Neuronal stem cell (in vitro differentiated cells): Measurements from ENCODE around the gene PDCL2.
"Not testable (repeated sequence)": the region's sequence is repeated elsewhere in the genome, so short reads cannot be mapped to it uniquely, and the experiment has no call there.

Experiments
- DNase-seq: peaks from one replicate; pipeline ENCODE4 v3.0.0-alpha.2; 2013; ENCODE audit warnings: low spot score
- H2AFZ ChIP-seq: one replicate; pipeline ENCODE4 v1.6.1; 2013; ENCODE audit warnings: mild to moderate bottlenecking, low read length, inconsistent platforms
- H2AK5ac ChIP-seq: 2 replicates; pipeline ENCODE4 v1.6.1; 2013; ENCODE audit warnings: low read depth, mild to moderate bottlenecking, inconsistent platforms, low read length, moderate library complexity, mixed read lengths
- H2BK120ac ChIP-seq: 2 replicates; pipeline ENCODE4 v1.6.1; 2013; ENCODE audit warnings: low read depth, mild to moderate bottlenecking, inconsistent platforms, low read length, moderate library complexity, mixed read lengths
- H2BK12ac ChIP-seq: one replicate; pipeline ENCODE4 v1.6.1; 2013; ENCODE audit warnings: low read length, inconsistent platforms
- H2BK15ac ChIP-seq: 2 replicates; pipeline ENCODE4 v1.6.1; 2013; ENCODE audit warnings: mild to moderate bottlenecking, low read length, inconsistent platforms, mixed read lengths
- H2BK5ac ChIP-seq: one replicate; pipeline ENCODE4 v1.6.1; 2013; ENCODE audit warnings: inconsistent platforms, mild to moderate bottlenecking, low read length, moderate library complexity
- H3K14ac ChIP-seq: one replicate; pipeline ENCODE4 v1.6.1; 2013; ENCODE audit warnings: low read length, inconsistent platforms
- H3K18ac ChIP-seq: 2 replicates; pipeline ENCODE4 v1.6.1; 2013; ENCODE audit warnings: low read length, inconsistent platforms
- H3K23ac ChIP-seq: 2 replicates; pipeline ENCODE4 v1.6.1; 2013; ENCODE audit warnings: low read depth, mild to moderate bottlenecking, mixed read lengths, low read length, inconsistent platforms; ENCODE audit not compliant: poor library complexity
- H3K27ac ChIP-seq: replicated peaks from 3 replicates; pipeline ENCODE4 v1.5.1; 2013; ENCODE audit warnings: low read length, inconsistent platforms
- H3K27me3 ChIP-seq, 3 experiments: 2 replicates each; pipeline ENCODE4 v1.6.1; 2013; ENCODE audit warnings: low read length in 3 of 3, mild to moderate bottlenecking in 2 of 3, inconsistent platforms in 1 of 3, low read depth in 1 of 3, mixed read lengths in 1 of 3, moderate library complexity in 1 of 3; ENCODE audit not compliant: control insufficient read depth in 3 of 3, insufficient read depth in 3 of 3
- H3K36me3 ChIP-seq, 2 donors: replicated peaks in 1 of 2; 2 replicates each; pipeline ENCODE4 v1.6.1; 2013; ENCODE audit warnings: low read length in 2 of 2; ENCODE audit not compliant: control insufficient read depth in 2 of 2, insufficient read depth in 2 of 2
- H3K4ac ChIP-seq: 2 replicates; pipeline ENCODE4 v1.6.1; 2013; ENCODE audit warnings: inconsistent platforms, mild to moderate bottlenecking, low read length, moderate library complexity
- H3K4me1 ChIP-seq, 2 donors: 1 replicate in 1 of 2; 2 replicates in 1 of 2; pipeline ENCODE4 v1.6.1; 2013; ENCODE audit warnings: low read length in 2 of 2, low read depth in 1 of 2; ENCODE audit not compliant: control insufficient read depth in 2 of 2, insufficient read depth in 1 of 2
- H3K4me2 ChIP-seq: one replicate; pipeline ENCODE4 v1.6.1; 2013; ENCODE audit warnings: mild to moderate bottlenecking, low read length, inconsistent platforms; ENCODE audit not compliant: insufficient read depth, poor library complexity, severe bottlenecking
- H3K4me3 ChIP-seq, 2 donors: 2 replicates each; pipeline ENCODE4 v1.5.1; 2013; ENCODE audit warnings: low read length in 2 of 2, mild to moderate bottlenecking in 2 of 2, inconsistent platforms in 1 of 2, moderate library complexity in 1 of 2
- H3K79me1 ChIP-seq: one replicate; pipeline ENCODE4 v1.6.1; 2013; ENCODE audit warnings: low read depth, mild to moderate bottlenecking, inconsistent platforms, low read length, moderate library complexity
- H3K9ac ChIP-seq: one replicate; pipeline ENCODE4 v1.6.1; 2013; ENCODE audit warnings: mild to moderate bottlenecking, low read depth, low read length, inconsistent platforms; ENCODE audit not compliant: poor library complexity
- H3K9me3 ChIP-seq, 2 donors: replicated peaks in 1 of 2; 2 replicates each; pipeline versions ENCODE3 to v1.6.1; 2013; ENCODE audit warnings: low read length in 2 of 2, mild to moderate bottlenecking in 2 of 2, inconsistent platforms in 1 of 2, low read depth in 1 of 2, mixed read lengths in 1 of 2, moderate library complexity in 1 of 2; ENCODE audit not compliant: control insufficient read depth in 2 of 2, insufficient read depth in 1 of 2
- H4K8ac ChIP-seq: one replicate; pipeline ENCODE4 v1.6.1; 2013; ENCODE audit warnings: low read depth, mild to moderate bottlenecking, inconsistent platforms, low read length, moderate library complexity
- H4K91ac ChIP-seq: one replicate; pipeline ENCODE4 v1.6.1; 2013; ENCODE audit warnings: low read length, low read depth, mild to moderate bottlenecking, inconsistent platforms; ENCODE audit not compliant: poor library complexity
- WGBS, 2 donors: extraction: QIAGEN DNeasy Blood & Tissue Kit; methylation state at CpG; one replicate each; pipeline ENCODE4 v1.1.7; 2013; ENCODE audit warnings: missing lambda C conversion rate in 2 of 2, mixed read lengths in 1 of 2; ENCODE audit not compliant: insufficient read length in 2 of 2, insufficient replicate concordance in 1 of 2; ENCODE audit errors: extremely low coverage in 2 of 2; 5-methylcytosine and 5-hydroxymethylcytosine counted together

The PDCL2 gene

DNA sequence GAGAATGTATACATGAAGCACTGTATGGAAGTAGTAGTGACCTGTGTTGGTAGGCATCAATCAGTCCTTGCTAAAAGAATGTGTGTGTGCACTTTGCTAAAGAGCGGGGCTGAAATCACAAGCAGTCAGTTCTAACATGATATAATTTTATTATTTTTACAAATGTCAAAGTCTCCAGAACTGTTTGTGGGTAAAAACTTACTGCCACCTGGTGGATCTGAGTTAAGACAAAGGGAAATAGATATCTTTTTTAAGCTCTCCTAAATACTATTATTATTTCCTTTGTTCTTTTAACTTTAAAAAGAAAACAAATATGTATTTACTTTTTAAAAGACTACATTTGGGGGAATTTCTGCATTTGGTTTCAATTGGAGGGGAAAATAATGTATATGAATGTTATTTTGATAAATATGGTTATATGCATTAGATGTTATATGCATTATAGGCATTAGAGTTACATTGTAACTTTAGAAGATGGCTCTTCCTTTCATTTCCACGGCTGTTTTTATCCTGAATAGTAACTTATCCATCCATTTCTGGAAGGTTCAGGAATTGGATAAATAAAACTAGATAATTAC lies 37.5 kb downstream of the PDCL2 start:
- no peak overlapping the region for H2AFZ ChIP-seq
- no peak overlapping the region for H3K4me3 ChIP-seq
- H2BK120ac ChIP-seq, result no peak overlapping the region
- H3K18ac ChIP-seq, result no peak overlapping the region
- H3K79me1 ChIP-seq, result no peaks in the 10 kb centered on the region
- H2BK15ac ChIP-seq, result no peak overlapping the region
- no peak overlapping the region for H3K9ac ChIP-seq
- no peak overlapping the region for H3K27ac ChIP-seq
- H2BK5ac ChIP-seq, result no peak overlapping the region
- H3K4ac ChIP-seq, result no peak overlapping the region
- H4K8ac ChIP-seq, result no peak overlapping the region
- H3K36me3 ChIP-seq, result no peaks in the 10 kb centered on the region
- peaks cover 0 to 4% of the 10 kb centered on the region in 2 donors for H3K4me1 ChIP-seq
- no peak for DNase-seq
- H2AK5ac ChIP-seq, result no peak overlapping the region
- H4K91ac ChIP-seq, result no peak overlapping the region
- WGBS, 2 donors, result no CpG with 5 or more reads among the region's 2 CpGs
- no peak overlapping the region for H3K23ac ChIP-seq
- H2BK12ac ChIP-seq, result no peak overlapping the region
- no peaks in the 10 kb centered on the region for H3K27me3 ChIP-seq
- no peaks in the 10 kb centered on the region for H3K9me3 ChIP-seq
- H3K4me2 ChIP-seq, result no peak overlapping the region
- no peak overlapping the region for H3K14ac ChIP-seq

DNA sequence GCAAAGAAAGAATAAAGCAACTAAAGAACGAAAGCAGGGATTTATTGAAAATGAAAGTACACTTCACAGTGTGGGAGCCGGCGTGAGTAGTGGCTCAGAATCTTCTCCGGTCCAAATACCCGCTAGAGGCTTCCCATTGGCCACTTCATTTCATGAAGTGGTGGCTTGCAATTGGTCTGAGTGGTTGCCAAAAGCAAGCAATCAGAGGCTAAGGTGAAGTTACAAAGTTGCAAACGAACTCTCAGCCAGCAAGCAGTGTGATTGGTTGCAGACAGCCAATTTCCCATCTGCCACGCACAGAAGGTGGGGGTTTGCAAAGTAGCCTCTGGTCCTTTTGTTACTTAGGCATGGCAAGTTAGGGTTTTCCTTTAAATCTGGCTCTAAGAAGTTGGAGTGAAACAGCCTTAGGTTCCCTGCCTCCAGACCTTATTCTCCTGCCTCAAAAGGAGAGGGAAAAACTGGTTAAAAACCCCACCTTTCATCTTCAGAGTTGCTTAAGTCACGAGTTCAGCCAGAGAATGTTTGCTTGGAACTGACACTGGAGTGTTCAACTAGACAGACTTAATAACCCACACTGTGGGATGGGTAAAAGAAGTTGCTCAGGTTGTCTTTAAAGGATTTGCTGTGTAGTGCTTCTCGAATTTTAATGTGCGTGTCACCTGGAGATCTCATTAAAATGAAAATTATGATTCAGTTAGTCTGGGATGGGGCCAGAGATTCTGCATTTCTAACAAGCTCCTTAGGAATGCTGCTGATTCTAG lies 38.4 kb downstream of the PDCL2 start:
- Histone ChIP-seq H2BK120ac (no peak overlapping the region), H2AK5ac (no peak overlapping the region), H3K4ac (no peak overlapping the region), H3K9ac (no peak overlapping the region), H3K4me2 (no peak overlapping the region), H2BK15ac (no peak overlapping the region), H2BK12ac (no peak overlapping the region), H2AFZ (no peak overlapping the region), H3K18ac (peak overlapping the region; percentile 59), H4K8ac (no peak overlapping the region), H3K14ac (no peak overlapping the region), H3K27ac (no peak overlapping the region), H3K4me3 (no peak overlapping the region), H3K23ac (no peak overlapping the region), H4K91ac (no peak overlapping the region), H2BK5ac (no peak overlapping the region), H3K9me3 (no peaks in the 10 kb centered on the region), H3K4me1 (peaks cover 0 to 4% of the 10 kb centered on the region in 2 donors), H3K27me3 (no peaks in the 10 kb centered on the region), H3K79me1 (no peaks in the 10 kb centered on the region), H3K36me3 (no peaks in the 10 kb centered on the region)
- no CpG with 5 or more reads among the region's 10 CpGs for WGBS, 2 donors
- no peak for DNase-seq

DNA sequence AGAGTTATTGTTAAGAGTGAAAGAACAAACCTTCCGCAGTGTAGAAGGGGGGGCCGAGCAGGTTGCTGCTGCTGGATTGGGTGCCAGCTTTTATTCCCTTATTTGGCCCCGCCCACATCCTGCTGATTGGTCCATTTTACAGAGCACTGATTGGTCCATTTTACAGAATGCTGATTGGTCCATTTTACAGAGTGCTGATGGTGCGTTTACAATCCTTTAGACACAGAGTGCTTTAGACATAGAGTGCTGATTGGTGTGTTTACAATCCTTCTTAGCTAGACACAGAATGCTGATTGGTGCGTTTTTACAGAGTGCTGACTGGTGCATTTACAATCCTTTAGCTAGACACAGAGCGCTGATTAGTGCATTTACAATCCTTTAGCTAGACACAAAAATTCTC lies 40.1 kb downstream of the PDCL2 start:
- DNase-seq, H2AK5ac ChIP-seq, H3K36me3 ChIP-seq, H4K91ac ChIP-seq, H3K79me1 ChIP-seq, H3K23ac ChIP-seq, H2AFZ ChIP-seq, H2BK15ac ChIP-seq, H3K4me2 ChIP-seq, H3K9ac ChIP-seq, H3K27ac ChIP-seq, H4K8ac ChIP-seq, H3K4ac ChIP-seq, H3K18ac ChIP-seq, H3K4me3 ChIP-seq, H3K27me3 ChIP-seq, H3K9me3 ChIP-seq, H3K14ac ChIP-seq, H2BK120ac ChIP-seq, H3K4me1 ChIP-seq, H2BK5ac ChIP-seq, H2BK12ac ChIP-seq: not testable (repeated sequence)
- no CpG with 5 or more reads among the region's 6 CpGs for WGBS, 2 donors

DNA sequence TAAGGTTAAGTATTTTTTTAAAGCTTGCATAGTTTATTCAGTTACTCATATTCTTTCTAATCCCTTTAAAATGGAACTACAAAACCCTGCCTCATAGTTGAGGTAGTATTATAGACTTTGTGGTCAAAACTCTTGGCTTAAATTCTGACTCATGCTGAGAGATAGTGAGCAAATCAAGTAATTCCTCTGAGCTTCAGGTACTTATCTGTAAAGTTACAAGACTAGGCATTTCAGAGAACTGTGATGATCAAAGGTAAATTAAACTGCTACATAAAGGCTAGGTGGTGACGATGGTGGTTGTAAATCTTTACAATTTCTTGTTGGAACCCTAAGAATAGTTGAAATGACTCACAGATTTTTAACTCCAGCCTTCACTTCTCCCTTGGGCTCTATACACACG lies 42.2 kb downstream of the PDCL2 start:
- no peak for DNase-seq
- no CpG with 5 or more reads among the region's 2 CpGs for WGBS, 2 donors
- H2BK120ac ChIP-seq, result no peak overlapping the region
- H3K4ac ChIP-seq, result no peak overlapping the region
- H3K27me3 ChIP-seq, result no peaks in the 10 kb centered on the region
- no peak overlapping the region for H4K8ac ChIP-seq
- H4K91ac ChIP-seq, result no peak overlapping the region
- H3K9me3 ChIP-seq, result no peaks in the 10 kb centered on the region
- no peak overlapping the region for H3K14ac ChIP-seq
- H3K4me3 ChIP-seq, result no peak overlapping the region
- no peak overlapping the region for H3K18ac ChIP-seq
- peaks cover 2% of the 10 kb centered on the region for H3K79me1 ChIP-seq
- no peak overlapping the region for H3K9ac ChIP-seq
- H2BK12ac ChIP-seq, result no peak overlapping the region
- no peak overlapping the region for H2BK15ac ChIP-seq
- H3K4me2 ChIP-seq, result no peak overlapping the region
- no peaks in the 10 kb centered on the region for H3K36me3 ChIP-seq
- no peak overlapping the region for H2AFZ ChIP-seq
- no peak overlapping the region for H3K27ac ChIP-seq
- no peak overlapping the region for H2AK5ac ChIP-seq
- H3K4me1 ChIP-seq, result peaks cover 3 to 4% of the 10 kb centered on the region in 2 donors
- H3K23ac ChIP-seq, result no peak overlapping the region
- H2BK5ac ChIP-seq, result no peak overlapping the region
